NCI-H1092 (cell line): ENCODE measurements around the gene COX7A2L.

ENCODE experiments used
- DNase-seq: peaks from one replicate; lab custom pipeline; 2025; lab: John Stamatoyannopoulos, UW

The COX7A2L gene

DNA sequence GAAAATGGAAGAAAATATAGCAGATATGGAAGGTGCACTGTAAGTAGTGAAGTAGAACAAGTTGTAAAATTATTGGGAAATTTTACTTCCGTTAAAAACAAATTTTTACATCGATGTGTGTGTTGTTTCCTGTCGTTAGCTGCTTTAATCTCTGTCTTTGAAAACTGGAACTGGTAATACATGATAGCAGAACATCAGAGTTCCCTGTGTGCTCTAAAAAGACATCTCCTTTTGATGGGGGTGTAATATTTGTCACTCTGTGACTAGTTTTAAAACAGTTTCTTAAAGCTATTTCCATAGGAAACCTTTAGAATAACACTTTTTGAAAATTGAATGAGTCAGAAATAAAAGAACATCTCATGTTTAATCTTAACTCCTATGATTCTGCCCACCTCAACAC lies 43.5 kb downstream of the COX7A2L start:
- no peak for DNase-seq

DNA sequence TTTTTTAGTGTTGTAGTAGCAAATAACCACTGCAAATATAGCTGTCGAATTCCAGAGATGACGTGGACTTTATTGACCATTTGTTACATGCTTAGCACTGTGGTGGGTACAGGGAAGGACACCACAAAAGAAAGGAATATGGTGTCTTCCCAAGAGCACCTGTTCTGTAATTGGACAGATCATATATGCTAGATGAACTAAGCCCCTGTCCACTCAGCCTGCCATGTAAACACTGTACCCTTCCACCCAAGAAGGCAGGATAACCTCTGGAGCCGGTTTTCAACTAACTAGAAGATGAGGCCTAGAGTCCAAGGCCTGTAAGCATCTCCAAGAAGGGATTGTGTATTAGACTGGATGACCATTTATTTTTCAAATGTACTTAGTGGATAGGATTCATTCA lies 44.1 kb downstream of the COX7A2L start:
- DNase-seq, result no peak

DNA sequence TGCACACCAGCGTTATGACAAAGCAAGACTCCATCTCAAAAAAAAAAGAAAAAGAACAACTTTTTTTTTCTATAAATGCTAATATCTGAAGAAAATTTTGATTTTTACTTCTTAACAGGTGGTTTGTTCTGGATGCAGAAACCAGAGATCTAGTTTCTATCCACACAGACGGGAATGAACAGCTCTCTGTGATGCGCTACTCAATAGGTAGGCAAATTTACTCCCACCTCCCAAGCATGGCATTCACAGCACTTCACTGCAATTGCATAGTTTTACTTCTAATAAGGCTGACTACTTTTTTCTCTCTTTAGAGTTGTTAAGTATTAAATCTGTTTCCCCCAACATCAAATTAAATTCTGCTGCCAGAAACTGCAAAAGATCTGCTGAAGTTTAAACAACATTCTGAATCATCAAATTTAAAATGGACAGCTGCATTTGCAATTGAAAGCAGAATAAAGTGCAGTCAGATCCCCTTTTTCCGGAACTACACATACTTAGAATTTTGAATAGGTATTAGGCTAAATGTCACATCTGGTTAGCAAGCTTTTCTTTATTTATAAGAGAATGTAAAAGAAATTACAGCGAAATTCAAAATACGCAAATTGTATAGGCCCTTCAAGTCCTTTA lies 45.1 kb downstream of the COX7A2L start:
- no peak for DNase-seq

DNA sequence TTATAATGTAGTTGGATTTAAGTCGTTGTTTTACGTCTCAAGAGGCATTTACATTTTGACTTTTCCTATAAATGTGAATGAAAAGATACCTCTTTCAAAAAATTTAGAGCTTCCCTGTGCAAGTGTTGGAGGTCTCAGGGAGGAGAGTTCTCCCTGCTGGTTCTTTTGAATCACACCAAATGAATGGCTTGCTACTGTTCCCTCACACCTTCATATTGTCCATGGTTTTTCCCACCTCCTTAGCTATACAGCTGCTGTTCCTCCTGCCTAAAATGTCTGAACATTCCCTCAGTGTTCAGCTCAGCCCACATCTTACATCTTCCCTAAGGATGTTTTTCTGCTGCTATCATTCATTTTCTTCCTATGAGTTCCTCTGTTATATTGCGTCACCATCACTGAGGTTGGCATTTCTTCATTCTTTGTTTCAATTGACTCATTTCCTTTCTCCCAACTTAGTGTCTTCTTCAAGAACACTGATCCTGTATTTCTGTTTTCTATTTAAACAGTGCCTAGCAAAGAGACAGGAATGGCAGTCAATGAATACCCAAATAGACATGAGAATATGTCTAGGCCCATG lies 46.0 kb downstream of the COX7A2L start:
- DNase-seq, result no peak

DNA sequence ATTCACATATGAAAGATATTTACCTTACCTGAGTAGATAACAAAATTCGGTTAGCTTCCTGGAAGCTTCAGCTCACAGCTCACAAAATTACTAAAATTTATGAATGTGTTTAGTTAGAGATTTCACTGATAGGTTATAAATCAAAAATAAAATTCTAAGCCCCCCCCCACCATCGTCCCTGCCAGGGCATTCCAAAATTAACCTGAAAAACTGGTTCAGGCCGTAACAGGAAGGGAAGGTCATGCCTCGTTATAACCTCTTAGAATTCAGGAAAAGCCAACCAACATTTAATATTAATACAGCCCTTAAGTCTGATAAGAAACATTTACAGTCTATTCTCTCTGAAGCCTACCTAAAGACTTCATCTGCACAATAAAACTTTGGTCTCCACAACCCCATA lies 48.9 kb downstream of the COX7A2L start:
- no peak for DNase-seq

DNA sequence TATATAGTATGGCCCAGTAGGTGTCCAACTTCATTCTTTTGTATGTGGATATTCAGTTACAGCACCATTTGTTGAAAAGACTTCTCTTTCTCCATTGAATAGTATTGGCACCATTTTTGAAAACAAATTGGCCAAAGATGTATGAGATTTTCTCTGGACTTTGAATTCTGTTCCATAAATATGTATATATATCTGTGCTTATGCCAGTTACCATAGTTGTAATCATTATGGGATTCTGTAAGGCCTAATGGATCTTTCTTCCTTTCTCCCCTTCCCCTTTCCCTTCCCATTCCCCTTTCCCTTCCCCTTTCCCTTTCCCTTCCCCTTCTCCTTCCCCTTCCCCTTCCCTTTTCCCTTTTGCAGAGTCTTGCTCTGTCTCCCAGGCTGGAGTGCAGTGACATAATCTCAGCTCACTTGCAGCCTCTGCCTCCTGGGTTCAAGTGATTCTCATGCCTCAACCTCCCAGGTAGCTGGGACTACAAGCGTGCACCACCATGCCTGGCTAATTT lies 51.0 kb downstream of the COX7A2L start:
- no peak for DNase-seq

DNA sequence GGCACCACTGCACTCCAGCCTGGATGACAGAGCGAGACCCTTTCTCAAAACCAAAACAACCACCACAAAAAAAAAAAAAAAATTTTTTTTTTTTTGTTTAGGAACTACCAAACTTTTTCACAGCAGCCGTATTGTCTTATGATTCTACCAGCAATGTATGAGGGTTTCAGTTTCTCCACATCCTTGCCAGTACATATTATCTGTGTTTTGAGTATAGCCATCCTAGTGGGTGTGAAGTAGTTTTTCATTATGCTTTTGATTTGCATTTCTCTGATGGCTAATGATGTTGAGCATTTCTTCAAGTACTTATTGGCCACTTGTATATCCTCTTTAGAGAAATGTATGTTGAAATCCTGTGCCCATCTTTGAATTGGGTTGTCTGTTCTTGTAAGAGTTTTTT lies 51.7 kb downstream of the COX7A2L start:
- no peak for DNase-seq

DNA sequence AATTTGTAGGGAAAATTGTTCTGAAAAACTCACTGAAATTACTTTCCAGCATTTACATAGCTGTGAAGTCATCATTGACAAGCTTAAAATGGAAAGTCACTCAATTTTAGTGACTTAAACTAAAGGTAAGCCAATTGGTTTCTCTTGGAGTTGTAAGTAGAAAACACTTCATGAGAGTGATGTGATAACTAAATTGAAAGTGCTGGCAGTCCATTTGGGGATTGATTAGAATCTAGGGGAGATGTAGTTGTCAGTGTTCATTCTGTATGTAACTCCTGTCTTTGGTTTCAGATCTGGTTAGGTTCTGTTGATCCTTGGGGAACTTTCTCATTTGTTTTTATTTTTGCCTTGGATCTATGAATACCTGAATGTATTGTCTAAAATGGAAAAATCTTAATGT lies 53.8 kb downstream of the COX7A2L start:
- DNase-seq, result no peak

DNA sequence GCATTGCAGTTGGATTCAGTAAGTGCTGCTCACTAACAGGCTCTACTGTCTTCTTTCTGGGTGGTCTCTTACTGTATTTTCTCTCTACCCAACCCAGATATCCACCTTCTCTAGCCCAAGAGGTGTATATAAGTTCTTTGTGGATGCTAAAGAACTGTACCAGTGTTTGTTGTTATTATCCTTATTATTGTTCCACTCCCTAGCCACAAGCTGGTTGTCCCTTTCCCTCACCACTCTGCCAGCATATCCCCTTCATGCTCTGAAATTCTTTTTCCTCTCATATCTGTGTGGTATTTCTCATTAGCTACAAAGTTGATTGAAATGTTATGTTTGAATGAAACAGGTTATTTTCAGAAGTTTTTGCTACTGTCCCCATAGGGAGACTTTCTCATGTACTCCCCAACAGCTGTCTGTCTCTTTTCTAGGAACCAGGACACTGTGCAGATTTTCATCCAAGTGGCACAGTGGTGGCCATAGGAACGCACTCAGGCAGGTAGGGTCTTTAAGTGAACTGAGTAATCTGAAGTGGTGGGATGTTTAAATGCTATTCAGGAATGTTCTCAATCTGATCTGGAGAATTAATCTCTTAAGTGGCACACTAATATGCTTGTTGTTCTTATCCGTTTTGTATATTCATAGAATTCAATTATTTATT lies 56.8 kb downstream of the COX7A2L start:
- DNase-seq, result no peak

DNA sequence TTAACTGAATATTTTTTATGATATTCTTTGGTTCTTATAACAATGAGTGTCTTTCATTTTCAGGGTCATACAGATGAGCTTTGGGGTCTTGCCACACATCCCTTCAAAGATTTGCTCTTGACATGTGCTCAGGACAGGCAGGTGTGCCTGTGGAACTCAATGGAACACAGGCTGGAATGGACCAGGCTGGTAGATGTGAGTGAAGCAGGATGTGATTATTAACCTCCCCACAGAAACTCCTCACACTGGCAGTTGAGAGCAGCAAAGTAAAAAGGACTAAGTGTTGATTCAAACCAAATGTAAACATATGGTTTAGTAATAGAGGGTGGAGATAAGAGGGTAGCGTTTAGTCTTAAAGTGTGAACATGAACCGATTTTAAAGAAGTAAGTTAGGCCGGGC lies 57.8 kb downstream of the COX7A2L start:
- DNase-seq, result no peak

DNA sequence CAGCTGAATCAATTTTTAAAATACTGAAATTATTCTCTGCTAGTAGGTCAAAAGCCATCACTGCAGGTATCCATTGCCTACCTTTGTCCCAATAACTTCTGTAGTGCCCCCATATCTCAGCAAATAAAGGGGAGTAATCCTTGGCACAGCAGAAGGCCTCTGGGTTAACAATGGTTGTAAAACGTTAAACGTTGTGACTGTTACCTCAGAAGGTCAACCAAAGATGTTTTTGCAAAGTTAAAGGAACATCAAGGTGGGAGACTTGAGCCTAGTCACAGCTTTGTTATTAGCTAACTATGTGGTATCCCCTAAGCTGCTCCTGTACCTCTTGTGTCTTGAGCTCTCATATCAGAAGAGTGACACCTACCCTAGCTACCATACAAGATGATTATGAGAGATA lies 60.5 kb downstream of the COX7A2L start:
- DNase-seq, result no peak
